ENCODE results near the gene FOXK2. TPM values are rescaled to one million over a fixed set of nuclear protein-coding genes. Genes with fewer than 3 reads are reported as not detected.

The FOXK2 gene
- total RNA-seq, 4 donors from 2014 or later: 30.5 to 43.3 (median 38.8) TPM

- H3K27me3 ChIP-seq: no peaks in the 10 kb centered on the region
- no peak for TF ChIP-seq CTCF (IDR thresholded peaks at IDR 0.05)
- TF ChIP-seq POLR2A (IDR thresholded peaks at IDR 0.05): no peak
- no peak overlapping the region for H3K27ac ChIP-seq
- no peak overlapping the region for H3K4me3 ChIP-seq (replicated peaks in 1 of 3)
- no peaks in the 10 kb centered on the region for H3K4me1 ChIP-seq
- no peaks in the 10 kb centered on the region for H3K9me3 ChIP-seq
- intact Hi-C loops (cut with DNase I): no loop called here
- peaks cover 16 to 23% of the 10 kb centered on the region in 2 donors for H3K36me3 ChIP-seq
- WGBS, 2 donors: 80 to 88% methylated on average over 5 of the region's 5 CpGs
- DNase-seq: no peak
These were observed 118.7 kb downstream of the FOXK2 start for GRCh38 chr17:82638183-82638773.

GRCh38 chr17:82639628-82640027, 120.1 kb downstream of the FOXK2 start:
- no peak overlapping the region for H3K4me3 ChIP-seq (replicated peaks in 1 of 3)
- no peaks in the 10 kb centered on the region for H3K27me3 ChIP-seq
- 83 to 85% methylated on average over 14 of the region's 14 CpGs for WGBS, 2 donors
- H3K27ac ChIP-seq: no peak overlapping the region
- TF ChIP-seq CTCF (IDR thresholded peaks at IDR 0.05): no peak
- TF ChIP-seq POLR2A (IDR thresholded peaks at IDR 0.05): no peak
- intact Hi-C loops (cut with DNase I): no loop called here
- no peaks in the 10 kb centered on the region for H3K4me1 ChIP-seq
- H3K9me3 ChIP-seq: no peaks in the 10 kb centered on the region
- H3K36me3 ChIP-seq: peaks cover 20 to 27% of the 10 kb centered on the region in 2 donors
- DNase-seq: no peak

- Histone ChIP-seq H3K36me3 (peaks cover 20 to 27% of the 10 kb centered on the region in 2 donors), H3K4me3 (replicated peaks in 1 of 3) (no peak overlapping the region), H3K4me1 (no peaks in the 10 kb centered on the region), H3K9me3 (no peaks in the 10 kb centered on the region), H3K27me3 (no peaks in the 10 kb centered on the region), H3K27ac (no peak overlapping the region)
- TF ChIP-seq CTCF (IDR thresholded peaks at IDR 0.05) (no peak), POLR2A (IDR thresholded peaks at IDR 0.05) (no peak)
- WGBS, 2 donors: 91 to 95% methylated on average over 5 of the region's 5 CpGs
- intact Hi-C loops (cut with DNase I): no loop called here
- DNase-seq: no peak
These were observed 120.5 kb downstream of the FOXK2 start for GRCh38 chr17:82640036-82640435.

GRCh38 chr17:82642022-82642421, 122.5 kb downstream of the FOXK2 start:
- Histone ChIP-seq H3K4me1 (peaks cover 6 to 7% of the 10 kb centered on the region in 2 donors), H3K9me3 (no peaks in the 10 kb centered on the region), H3K36me3 (peaks cover 20 to 27% of the 10 kb centered on the region in 2 donors), H3K4me3 (replicated peaks in 1 of 3) (no peak overlapping the region), H3K27ac (no peak overlapping the region), H3K27me3 (no peaks in the 10 kb centered on the region)
- DNase-seq: no peak
- intact Hi-C loops (cut with DNase I): no loop called here
- TF ChIP-seq POLR2A (IDR thresholded peaks at IDR 0.05): no peak
- TF ChIP-seq CTCF (IDR thresholded peaks at IDR 0.05): no peak
- WGBS, 2 donors: 90 to 92% methylated on average over 14 of the region's 14 CpGs

- Histone ChIP-seq H3K36me3 (peaks cover 20 to 27% of the 10 kb centered on the region in 2 donors), H3K9me3 (no peaks in the 10 kb centered on the region), H3K27ac (no peak overlapping the region), H3K27me3 (no peaks in the 10 kb centered on the region), H3K4me1 (peaks cover 13 to 14% of the 10 kb centered on the region in 2 donors), H3K4me3 (replicated peaks in 1 of 3) (no peak overlapping the region)
- TF ChIP-seq CTCF (IDR thresholded peaks at IDR 0.05) (no peak), POLR2A (IDR thresholded peaks at IDR 0.05) (no peak)
- DNase-seq: no peak
- WGBS, 2 donors: 80 to 84% methylated on average over 5 of the region's 5 CpGs
- intact Hi-C loops (cut with DNase I): no loop called here
These were observed 124.6 kb downstream of the FOXK2 start for GRCh38 chr17:82644148-82644547.

Measured in thyroid gland (tissue), 4 donors.